HepG2 (cell line): ENCODE results near the gene ANXA6. TPM values are rescaled to one million over a fixed set of nuclear protein-coding genes. Genes with fewer than 3 reads are reported as not detected.

ENCODE experiments used
- CREM ChIP-seq, 2 experiments: sonication (generic) in 1 of 2; formaldehyde crosslinking in 1 of 2; IDR thresholded peaks; 2 replicates each; pipeline versions ENCODE4 v1.4.0 to v1.6.1; 2016 to 2020; ENCODE audit warnings: antibody characterized with exemption in 1 of 2, mild to moderate bottlenecking in 1 of 2, missing genetic modification reagents in 1 of 2
- ETV5 ChIP-seq: IDR thresholded peaks from 2 replicates; pipeline ENCODE4 v1.6.1; 2018; ENCODE audit warnings: missing biosample characterization, missing genetic modification reagents, inconsistent platforms, borderline replicate concordance
- FOXK2 ChIP-seq: fragments of 450-650 bp; IDR thresholded peaks from 2 replicates; pipeline ENCODE4 v1.6.1; 2016
- IRX3 ChIP-seq: sonication (generic); formaldehyde crosslinking; IDR thresholded peaks from 2 replicates; pipeline ENCODE4 v1.8.1; 2023; ENCODE audit warnings: mild to moderate bottlenecking, low read depth, missing genetic modification reagents, borderline replicate concordance
- JUN ChIP-seq: sonication (generic); formaldehyde crosslinking; IDR thresholded peaks from 2 replicates; pipeline ENCODE4 v1.4.0; 2020; ENCODE audit warnings: mild to moderate bottlenecking, missing genetic modification reagents
- KDM2A ChIP-seq: sonication (generic); formaldehyde crosslinking; IDR thresholded peaks from 2 replicates; pipeline ENCODE4 v1.4.0; 2020; ENCODE audit warnings: low read depth, missing genetic modification reagents, borderline replicate concordance
- KDM6A ChIP-seq: IDR thresholded peaks from 2 replicates; pipeline ENCODE4 v1.6.1; 2016; ENCODE audit warnings: low read depth
- NFE2 ChIP-seq: sonication (generic); formaldehyde crosslinking; IDR thresholded peaks from 2 replicates; pipeline ENCODE4 v1.4.0; 2020; ENCODE audit warnings: missing genetic modification reagents
- POLR2A ChIP-seq, 2 experiments: IDR thresholded peaks; 2 replicates each; pipeline ENCODE4 v1.6.1; 2011; ENCODE audit warnings: low read depth in 2 of 2, low read length in 2 of 2, mild to moderate bottlenecking in 1 of 2, moderate library complexity in 1 of 2; ENCODE audit not compliant: insufficient read depth in 1 of 2
- RARG ChIP-seq: sonication (generic); formaldehyde crosslinking; IDR thresholded peaks from 2 replicates; pipeline ENCODE4 v1.4.0; 2020; ENCODE audit warnings: low read depth, mild to moderate bottlenecking, missing genetic modification reagents
- SIX4 ChIP-seq: sonication (generic); formaldehyde crosslinking; IDR thresholded peaks from 2 replicates; pipeline ENCODE4 v1.4.0; 2020; ENCODE audit warnings: missing genetic modification reagents
- SKI ChIP-seq: fragments of 450-650 bp; IDR thresholded peaks from one replicate; pipeline ENCODE4 v1.6.1; 2018; ENCODE audit warnings: mild to moderate bottlenecking; ENCODE audit not compliant: partially characterized antibody
- SRY ChIP-seq: sonication (generic); formaldehyde crosslinking; IDR thresholded peaks from 2 replicates; pipeline ENCODE4 v1.8.0; 2022; ENCODE audit warnings: mild to moderate bottlenecking, missing genetic modification reagents
- TEAD2 ChIP-seq: sonication (generic); formaldehyde crosslinking; IDR thresholded peaks from 2 replicates; pipeline ENCODE4 v1.9.0; 2021; ENCODE audit warnings: missing genetic modification reagents
- THAP7 ChIP-seq: sonication (generic); formaldehyde crosslinking; IDR thresholded peaks from 2 replicates; pipeline ENCODE4 v1.8.1; 2023; ENCODE audit warnings: mild to moderate bottlenecking, missing genetic modification reagents
- ZBTB3 ChIP-seq: sonication (generic); formaldehyde crosslinking; IDR thresholded peaks from 2 replicates; pipeline ENCODE4 v1.4.0; 2020; ENCODE audit warnings: low read depth, mild to moderate bottlenecking, moderate library complexity, missing genetic modification reagents, borderline replicate concordance
- ZNF124 ChIP-seq: sonication (generic); formaldehyde crosslinking; IDR thresholded peaks from 2 replicates; pipeline ENCODE4 v1.4.0; 2020; ENCODE audit warnings: missing genetic modification reagents
- ZNF160 ChIP-seq: sonication (generic); formaldehyde crosslinking; IDR thresholded peaks from 2 replicates; pipeline ENCODE4 v1.8.0; 2022; ENCODE audit warnings: mild to moderate bottlenecking, inconsistent platforms, missing genetic modification reagents
- ZNF230 ChIP-seq: sonication (generic); formaldehyde crosslinking; IDR thresholded peaks from 2 replicates; pipeline ENCODE4 v1.4.0; 2020; ENCODE audit warnings: mild to moderate bottlenecking, missing genetic modification reagents
- ZNF354B ChIP-seq: sonication (generic); formaldehyde crosslinking; IDR thresholded peaks from 2 replicates; pipeline ENCODE4 v1.8.0; 2022; ENCODE audit warnings: mild to moderate bottlenecking, missing genetic modification reagents
- ZNF784 ChIP-seq: sonication (generic); formaldehyde crosslinking; IDR thresholded peaks from 2 replicates; pipeline ENCODE4 v1.5.1; 2020; ENCODE audit warnings: missing genetic modification reagents, mild to moderate bottlenecking, borderline replicate concordance
- ZSCAN9 ChIP-seq: IDR thresholded peaks from 2 replicates; pipeline ENCODE4 v1.6.1; 2016; ENCODE audit warnings: borderline replicate concordance
- polyA plus RNA-seq, 8 experiments: library from polyadenylated mRNA; depleted of rRNA in 3 of 8; stranded (reverse) in 7 of 8; unstranded in 1 of 8; fragments of >200 nt; fragmentation: Illumina TruSeq in 4 of 8; extraction: Trizol in 4 of 8; gene quantifications; 2 replicates each; pipeline versions ENCODE4 v1.2.1 to v1.2.3, GENCODE V29; 2011 to 2016; ENCODE audit warnings: low read depth in 4 of 8, missing spikeins in 1 of 8, mixed read lengths in 1 of 8; ENCODE audit not compliant: insufficient read depth in 1 of 8
- total RNA-seq, 5 experiments: library from RNA; depleted of rRNA; stranded (reverse); fragments of >200 nt; fragmentation: Illumina TruSeq; extraction: Trizol; gene quantifications; 2 replicates each; pipeline ENCODE4 v1.2.3, GENCODE V29; 2016; ENCODE audit warnings: low read depth in 1 of 5
- TF ChIP-seq, protein P1 (sequence below): sonication (generic); formaldehyde crosslinking; IDR thresholded peaks from 2 replicates; pipeline ENCODE4 v1.4.0; 2020; ENCODE audit warnings: missing genetic modification reagents, borderline replicate concordance

The ANXA6 gene
- total and polyA plus RNA-seq, 2 of the 13 experiments (the other 11 are each of a cell fraction or from before 2014, with no cell fraction given) = 103 to 125 TPM

GRCh38 chr5:151115272-151115905 lies 42.2 kb downstream of the ANXA6 start (continued):
- TF ChIP-seq NFE2 (CRISPR knock-in tag) (no peak), SKI (no peak), ZBTB3 (CRISPR knock-in tag) (no peak), ZNF784 (CRISPR knock-in tag) (no peak), SRY (no peak), TEAD2 (CRISPR knock-in tag) (no peak), KDM2A (CRISPR knock-in tag) (peak; percentile 63; the same call in 1 of the 2 replicates), POLR2A (IDR thresholded peaks at IDR 0.05; ENCODE audit: insufficient read depth in 1 of 2, low read depth in 2 of 2, low read length in 2 of 2) (no peak), ETV5 (CRISPR knock-in tag) (no peak), IRX3 (CRISPR knock-in tag) (no peak), CREM (IDR thresholded peaks at IDR 0.05) (no peak), CREM (CRISPR knock-in tag; IDR thresholded peaks at IDR 0.05) (no peak), ZNF354B (CRISPR knock-in tag) (no peak), ZNF160 (CRISPR knock-in tag) (no peak), KDM6A (CRISPR knock-in tag) (no peak), SIX4 (CRISPR knock-in tag) (no peak), ZSCAN9 (CRISPR knock-in tag) (no peak), JUN (CRISPR knock-in tag) (no peak), ZNF230 (CRISPR knock-in tag) (no peak), FOXK2 (no peak), THAP7 (CRISPR knock-in tag) (no peak), ZNF124 (CRISPR knock-in tag) (no peak), RARG (CRISPR knock-in tag) (no peak)
- TF ChIP-seq, protein P1, sequence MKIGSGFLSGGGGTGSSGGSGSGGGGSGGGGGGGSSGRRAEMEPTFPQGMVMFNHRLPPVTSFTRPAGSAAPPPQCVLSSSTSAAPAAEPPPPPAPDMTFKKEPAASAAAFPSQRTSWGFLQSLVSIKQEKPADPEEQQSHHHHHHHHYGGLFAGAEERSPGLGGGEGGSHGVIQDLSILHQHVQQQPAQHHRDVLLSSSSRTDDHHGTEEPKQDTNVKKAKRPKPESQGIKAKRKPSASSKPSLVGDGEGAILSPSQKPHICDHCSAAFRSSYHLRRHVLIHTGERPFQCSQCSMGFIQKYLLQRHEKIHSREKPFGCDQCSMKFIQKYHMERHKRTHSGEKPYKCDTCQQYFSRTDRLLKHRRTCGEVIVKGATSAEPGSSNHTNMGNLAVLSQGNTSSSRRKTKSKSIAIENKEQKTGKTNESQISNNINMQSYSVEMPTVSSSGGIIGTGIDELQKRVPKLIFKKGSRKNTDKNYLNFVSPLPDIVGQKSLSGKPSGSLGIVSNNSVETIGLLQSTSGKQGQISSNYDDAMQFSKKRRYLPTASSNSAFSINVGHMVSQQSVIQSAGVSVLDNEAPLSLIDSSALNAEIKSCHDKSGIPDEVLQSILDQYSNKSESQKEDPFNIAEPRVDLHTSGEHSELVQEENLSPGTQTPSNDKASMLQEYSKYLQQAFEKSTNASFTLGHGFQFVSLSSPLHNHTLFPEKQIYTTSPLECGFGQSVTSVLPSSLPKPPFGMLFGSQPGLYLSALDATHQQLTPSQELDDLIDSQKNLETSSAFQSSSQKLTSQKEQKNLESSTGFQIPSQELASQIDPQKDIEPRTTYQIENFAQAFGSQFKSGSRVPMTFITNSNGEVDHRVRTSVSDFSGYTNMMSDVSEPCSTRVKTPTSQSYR = no peak
